Sigmoid colon (tissue), 7 donors: ENCODE data around the gene CCDC187. TPM values are rescaled to one million over a fixed set of nuclear protein-coding genes. Genes with fewer than 3 reads are reported as not detected.

Experiments used
- DNase-seq: peaks from one replicate; pipeline ENCODE4 v3.0.0-alpha.2; 2019
- H3K27ac ChIP-seq, 4 donors: fragments of 200-600 bp; sonication (generic); one replicate each; pipeline ENCODE4 v1.5.1; 2016 to 2019; ENCODE audit warnings: mild to moderate bottlenecking in 1 of 4
- H3K27me3 ChIP-seq, 3 donors: fragments of 200-600 bp; sonication (generic); one replicate each; pipeline ENCODE4 v1.5.1; 2019; ENCODE audit warnings: mild to moderate bottlenecking in 1 of 3
- H3K36me3 ChIP-seq, 4 donors: fragments of 200-600 bp; sonication (generic); one replicate each; pipeline ENCODE4 v1.5.1; 2016 to 2019
- H3K4me1 ChIP-seq, 4 donors: fragments of 200-600 bp; sonication (generic); one replicate each; pipeline ENCODE4 v1.5.1; 2017 to 2019
- H3K4me3 ChIP-seq, 4 donors: fragments of 200-600 bp; sonication (generic); one replicate each; pipeline ENCODE4 v1.5.1; 2017 to 2019; ENCODE audit warnings: mild to moderate bottlenecking in 2 of 4, moderate library complexity in 1 of 4
- H3K9me3 ChIP-seq, 4 donors: fragments of 200-600 bp in 3 of 4; sonication (generic) in 3 of 4; one replicate each; pipeline versions ENCODE4 v1.5.1 to v1.6.1; 2013 to 2019
- CTCF ChIP-seq, 4 experiments: fragments of 450-650 bp in 3 of 4; fragments of 200-600 bp in 1 of 4; IDR thresholded peaks; one replicate each; pipeline ENCODE4 v1.5.1; 2016 to 2019; ENCODE audit warnings: antibody characterized with exemption in 4 of 4, mild to moderate bottlenecking in 3 of 4, moderate library complexity in 2 of 4
- EP300 ChIP-seq, 4 donors: sonication (generic); formaldehyde crosslinking; IDR thresholded peaks; one replicate each; pipeline ENCODE4 v1.6.1; 2017; ENCODE audit warnings: antibody characterized with exemption in 4 of 4
- POLR2A ChIP-seq, 2 donors: fragments of 450-650 bp; IDR thresholded peaks; one replicate each; pipeline ENCODE4 v1.6.1; 2016; ENCODE audit warnings: antibody characterized with exemption in 2 of 2, mild to moderate bottlenecking in 2 of 2, moderate library complexity in 2 of 2
- POLR2AphosphoS5 ChIP-seq, 4 donors: sonication (generic); formaldehyde crosslinking; IDR thresholded peaks; one replicate each; pipeline ENCODE4 v1.6.1; 2017; ENCODE audit warnings: antibody characterized with exemption in 4 of 4
- WGBS, 2 donors: extraction: QIAGEN DNeasy Blood & Tissue Kit; methylation state at CpG; one replicate each; pipeline ENCODE4 v1.1.7; 2013; 5-methylcytosine and 5-hydroxymethylcytosine counted together
- intact Hi-C: fragments of 100-400 bp; cut with DNase I; formaldehyde crosslinking; loops from one replicate; pipeline ENCODE4 v1.15.1; 2023
- polyA plus RNA-seq, 3 donors: library from polyadenylated mRNA; stranded (reverse); fragments of 200-250 nt; gene quantifications; one replicate each; pipeline ENCODE4 v1.2.3, GENCODE V29; 2013
- total RNA-seq, 4 donors: library from RNA; depleted of rRNA; stranded (reverse); fragments of >200 nt; gene quantifications; one replicate each; pipeline ENCODE4 v1.1.0, GENCODE V29; 2016
- donor health status: healthy with polysubstance abuse.
- donor health status: Bipolar disorder and iron deficiency.
- donor health status: healthy.

CCDC187 gene
- total and polyA plus RNA-seq, 7 donors: 0.32 TPM; not detected in 6

- WGBS, 2 donors: 53 to 74% methylated on average over 30 of the region's 30 CpGs
- Histone ChIP-seq H3K9me3 (no peaks in the 10 kb centered on the region), H3K4me1 (peaks cover 0 to 16% (median 11%) of the 10 kb centered on the region in 4 donors), H3K4me3 (no peak overlapping the region), H3K36me3 (no peaks in the 10 kb centered on the region), H3K27me3 (peaks cover 0 to 9% (median 0%) of the 10 kb centered on the region in 3 donors), H3K27ac (no peak overlapping the region)
- no peak for DNase-seq
- TF ChIP-seq POLR2A (IDR thresholded peaks at IDR 0.05) (no peak), POLR2AphosphoS5 (IDR thresholded peaks at IDR 0.05) (no peak), EP300 (IDR thresholded peaks at IDR 0.05) (no peak), CTCF (IDR thresholded peaks at IDR 0.05) (no peak)
- intact Hi-C loops: loop anchor here (10.0 kb wide), 1 partner anchor 284 kb away; the partner anchor contains the start of gene UBAC1
Observed at GRCh38 chr9:136248951-136249876, 54.7 kb downstream of the CCDC187 start.

- Histone ChIP-seq H3K9me3 (no peaks in the 10 kb centered on the region), H3K4me1 (peaks cover 0 to 21% (median 12%) of the 10 kb centered on the region in 4 donors), H3K4me3 (no peak overlapping the region), H3K27ac (no peak overlapping the region), H3K27me3 (peaks cover 0 to 7% (median 0%) of the 10 kb centered on the region in 3 donors), H3K36me3 (no peaks in the 10 kb centered on the region)
- no peak for DNase-seq
- intact Hi-C loops: loop anchor here (10.0 kb wide), 1 partner anchor 283 kb away; the partner anchor contains the start of gene UBAC1
- WGBS, 2 donors: 86 to 90% methylated on average over 24 of the region's 24 CpGs
- TF ChIP-seq POLR2A (IDR thresholded peaks at IDR 0.05): no peak
- TF ChIP-seq EP300 (IDR thresholded peaks at IDR 0.05): no peak
- no peak for TF ChIP-seq CTCF (IDR thresholded peaks at IDR 0.05)
- no peak for TF ChIP-seq POLR2AphosphoS5 (IDR thresholded peaks at IDR 0.05)
Observed at GRCh38 chr9:136247947-136248637, 55.8 kb downstream of the CCDC187 start.

GRCh38 chr9:136247551-136247916, 56.4 kb downstream of the CCDC187 start:
- no peak overlapping the region for H3K4me3 ChIP-seq
- peaks cover 0 to 6% (median 0%) of the 10 kb centered on the region in 3 donors for H3K27me3 ChIP-seq
- H3K9me3 ChIP-seq: no peaks in the 10 kb centered on the region
- H3K27ac ChIP-seq: no peak overlapping the region
- 60 to 69% methylated on average over 9 of the region's 9 CpGs for WGBS, 2 donors
- H3K4me1 ChIP-seq: peaks cover 0 to 21% (median 12%) of the 10 kb centered on the region in 4 donors
- H3K36me3 ChIP-seq: no peaks in the 10 kb centered on the region
- DNase-seq: no peak
- no peak for TF ChIP-seq POLR2AphosphoS5 (IDR thresholded peaks at IDR 0.05)
- no peak for TF ChIP-seq CTCF (IDR thresholded peaks at IDR 0.05)
- TF ChIP-seq POLR2A (IDR thresholded peaks at IDR 0.05): no peak
- TF ChIP-seq EP300 (IDR thresholded peaks at IDR 0.05): no peak
- intact Hi-C loops: loop anchor here (10.0 kb wide), 1 partner anchor 283 kb away; the partner anchor contains the start of gene UBAC1

GRCh38 chr9:136246849-136247550, 56.9 kb downstream of the CCDC187 start:
- Histone ChIP-seq H3K27ac (no peak overlapping the region), H3K4me3 (no peak overlapping the region), H3K36me3 (no peaks in the 10 kb centered on the region), H3K27me3 (peaks cover 0 to 4% (median 0%) of the 10 kb centered on the region in 3 donors), H3K9me3 (no peaks in the 10 kb centered on the region), H3K4me1 (peaks cover 0 to 21% (median 12%) of the 10 kb centered on the region in 4 donors)
- 81% methylated on average over 26 of the region's 26 CpGs for WGBS, 2 donors
- TF ChIP-seq CTCF (IDR thresholded peaks at IDR 0.05) (no peak), EP300 (IDR thresholded peaks at IDR 0.05) (no peak), POLR2A (IDR thresholded peaks at IDR 0.05) (no peak), POLR2AphosphoS5 (IDR thresholded peaks at IDR 0.05) (no peak)
- intact Hi-C loops: loop anchor here (10.0 kb wide), 1 partner anchor 282 kb away; the partner anchor contains the start of gene UBAC1
- no peak for DNase-seq
